DND-41 (cell line): Measurements from ENCODE around the gene INPP5A.

Experiments
- ATAC-seq: fragments of 200-7000 bp; cut with Tn5 transposase; 3 replicates; pipeline ENCODE4 v1.9.1; 2021; ENCODE audit warnings: low read depth; ENCODE audit not compliant: insufficient read depth
- DNase-seq: peaks from one replicate; pipeline ENCODE4 v3.0.0-alpha.2; 2020
- H2AFZ ChIP-seq: 2 replicates; pipeline ENCODE4 v1.6.0; 2012; ENCODE audit warnings: low read depth, low read length
- H3K27ac ChIP-seq: 2 replicates; pipeline ENCODE4 v1.5.1; 2012; ENCODE audit warnings: low read length, inconsistent platforms
- H3K27me3 ChIP-seq: fragments of 200-600 bp; sonication (generic); 2 replicates; pipeline ENCODE4 v1.6.0; 2012; ENCODE audit warnings: low read length, mild to moderate bottlenecking, inconsistent platforms; ENCODE audit not compliant: insufficient read depth, poor library complexity
- H3K36me3 ChIP-seq: 2 replicates; pipeline ENCODE4 v1.5.1; 2012; ENCODE audit warnings: low read length, inconsistent platforms; ENCODE audit not compliant: insufficient read depth
- H3K4me1 ChIP-seq: 2 replicates; pipeline ENCODE4 v1.5.1; 2012; ENCODE audit warnings: mild to moderate bottlenecking, low read length; ENCODE audit not compliant: insufficient read depth
- H3K4me2 ChIP-seq: 2 replicates; pipeline ENCODE4 v1.6.0; 2012; ENCODE audit warnings: mild to moderate bottlenecking, moderate library complexity, low read length, inconsistent platforms; ENCODE audit not compliant: insufficient read depth
- H3K4me3 ChIP-seq, 2 experiments: fragments of 200-600 bp in 1 of 2; shearing (Covaris generic) in 1 of 2; 2 replicates each; pipeline ENCODE4 v1.5.1; 2012 to 2016; ENCODE audit warnings: inconsistent platforms in 2 of 2, low read length in 2 of 2, mild to moderate bottlenecking in 2 of 2, low read depth in 1 of 2, moderate library complexity in 1 of 2
- H3K79me2 ChIP-seq: 2 replicates; pipeline ENCODE4 v1.6.0; 2012; ENCODE audit warnings: low read length, inconsistent platforms; ENCODE audit not compliant: insufficient read depth
- H3K9ac ChIP-seq: 2 replicates; pipeline ENCODE4 v1.6.0; 2012; ENCODE audit warnings: low read depth, mild to moderate bottlenecking, inconsistent platforms, low read length, moderate library complexity
- H3K9me3 ChIP-seq: 2 replicates; pipeline ENCODE4 v1.5.1; 2012; ENCODE audit warnings: low read length, moderate library complexity, mild to moderate bottlenecking, inconsistent platforms; ENCODE audit not compliant: insufficient read depth, severe bottlenecking
- H4K20me1 ChIP-seq: 2 replicates; pipeline ENCODE4 v1.6.0; 2012; ENCODE audit warnings: low read length; ENCODE audit not compliant: insufficient read depth
- CTCF ChIP-seq: IDR thresholded peaks from 2 replicates; pipeline ENCODE4 v1.5.1; 2012; ENCODE audit warnings: borderline replicate concordance, low read length, moderate library complexity, mild to moderate bottlenecking; ENCODE audit not compliant: poor library complexity, severe bottlenecking; ENCODE audit errors: extremely low read depth
- EZH2 ChIP-seq: IDR thresholded peaks from 3 replicates; pipeline ENCODE4 v1.6.1; 2012; ENCODE audit warnings: borderline replicate concordance, low read depth, mild to moderate bottlenecking, moderate library complexity, low read length, inconsistent platforms; ENCODE audit not compliant: severe bottlenecking

Gene INPP5A

GRCh38 chr10:132591166-132591971 is 53.8 kb downstream of the INPP5A start:
- no peak for TF ChIP-seq CTCF
- TF ChIP-seq EZH2 = no peak
- peaks cover 93% of the 10 kb centered on the region for H3K79me2 ChIP-seq
- no peaks in the 10 kb centered on the region for H3K9me3 ChIP-seq
- ATAC-seq = no peak
- H3K4me2 ChIP-seq = no peak overlapping the region
- no peaks in the 10 kb centered on the region for H3K36me3 ChIP-seq
- H3K27me3 ChIP-seq = no peaks in the 10 kb centered on the region
- no peak overlapping the region for H3K9ac ChIP-seq
- H4K20me1 ChIP-seq = peaks cover 67% of the 10 kb centered on the region
- no peak overlapping the region for H3K27ac ChIP-seq
- no peak for DNase-seq
- peaks cover 11% of the 10 kb centered on the region for H3K4me1 ChIP-seq
- H3K4me3 ChIP-seq = no peak overlapping the region
- H2AFZ ChIP-seq = no peak overlapping the region

- no peak overlapping the region for H2AFZ ChIP-seq
- TF ChIP-seq EZH2 (no peak), CTCF (no peak)
- H3K4me1 ChIP-seq = peaks cover 11% of the 10 kb centered on the region
- H3K36me3 ChIP-seq = 0 out of 2 replicates have a peak, but pooled peaks cover 5% of the 10 kb centered on the region
- DNase-seq (no peak), ATAC-seq (no peak; the same call in 2 of the 3 replicates)
- H4K20me1 ChIP-seq = peaks cover 65% of the 10 kb centered on the region
- peak overlapping the region; percentile 9; the same call in 1 of the 2 replicates for H3K4me2 ChIP-seq
- H3K27ac ChIP-seq = 0 out of 2 replicates have a peak overlapping the region, but pooled peaks have one; percentile 26
- H3K9me3 ChIP-seq = peaks cover 8% of the 10 kb centered on the region
- no peak overlapping the region for H3K9ac ChIP-seq
- peaks cover 93% of the 10 kb centered on the region for H3K79me2 ChIP-seq
- no peaks in the 10 kb centered on the region for H3K27me3 ChIP-seq
- H3K4me3 ChIP-seq = no peak overlapping the region
Measured at GRCh38 chr10:132592790-132593383, 55.3 kb downstream of the INPP5A start.

- no peak overlapping the region for H2AFZ ChIP-seq
- H3K27me3 ChIP-seq = no peaks in the 10 kb centered on the region
- H3K79me2 ChIP-seq = peaks cover 93% of the 10 kb centered on the region
- no peak overlapping the region for H3K27ac ChIP-seq
- DNase-seq (no peak), ATAC-seq (peak; percentile 72)
- no peak overlapping the region for H3K9ac ChIP-seq
- no peak overlapping the region for H3K4me3 ChIP-seq
- H3K36me3 ChIP-seq = 0 out of 2 replicates have a peak, but pooled peaks cover 9% of the 10 kb centered on the region
- TF ChIP-seq CTCF (no peak), EZH2 (no peak)
- H3K9me3 ChIP-seq = peaks cover 13% of the 10 kb centered on the region
- peaks cover 63% of the 10 kb centered on the region for H4K20me1 ChIP-seq
- peaks cover 11% of the 10 kb centered on the region for H3K4me1 ChIP-seq
- 0 out of 2 replicates have a peak overlapping the region, but pooled peaks have one; percentile 8 for H3K4me2 ChIP-seq
Measured at GRCh38 chr10:132593389-132593788, 55.8 kb downstream of the INPP5A start.
